NCI-H748 treated with DMSO at 0.1 percent for 48 hours (cell line): ENCODE results near the gene PLSCR3.
A peak's percentile ranks its signal among the peaks of the same experiment; 100 is the strongest.

Source experiments
- DNase-seq: peaks from one replicate; lab custom pipeline; 2025; lab: John Stamatoyannopoulos, UW

PLSCR3 gene

DNA sequence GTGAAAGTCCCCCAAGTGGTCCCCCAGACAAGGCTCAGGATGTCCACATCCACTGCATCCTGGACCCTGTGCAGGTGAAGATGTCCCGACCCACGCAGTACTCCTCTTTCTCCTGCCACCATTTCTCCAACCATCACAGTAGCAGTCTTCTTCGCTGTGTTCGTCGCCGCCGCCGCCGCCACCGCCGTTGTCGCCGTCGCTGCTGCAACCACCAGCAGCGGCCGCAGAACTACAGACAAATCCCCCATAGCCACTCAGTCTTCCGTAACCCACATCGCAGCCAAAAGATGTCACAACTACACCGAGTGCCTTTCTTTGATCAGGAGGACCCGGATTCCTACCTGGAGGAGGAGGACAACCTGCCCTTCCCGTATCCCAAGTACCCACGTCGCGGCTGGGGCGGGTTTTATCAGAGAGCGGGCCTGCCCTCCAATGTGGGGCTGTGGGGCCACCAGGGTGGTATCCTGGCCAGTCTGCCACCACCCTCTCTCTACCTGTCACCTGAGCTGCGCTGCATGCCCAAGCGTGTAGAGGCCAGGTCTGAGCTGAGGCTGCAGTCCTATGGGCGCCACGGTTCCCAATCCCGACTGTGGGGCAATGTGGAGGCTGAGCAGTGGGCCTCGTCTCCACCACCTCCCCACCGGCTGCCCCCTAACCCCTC lies 32.0 kb upstream of the PLSCR3 start:
- no peak for DNase-seq

DNA sequence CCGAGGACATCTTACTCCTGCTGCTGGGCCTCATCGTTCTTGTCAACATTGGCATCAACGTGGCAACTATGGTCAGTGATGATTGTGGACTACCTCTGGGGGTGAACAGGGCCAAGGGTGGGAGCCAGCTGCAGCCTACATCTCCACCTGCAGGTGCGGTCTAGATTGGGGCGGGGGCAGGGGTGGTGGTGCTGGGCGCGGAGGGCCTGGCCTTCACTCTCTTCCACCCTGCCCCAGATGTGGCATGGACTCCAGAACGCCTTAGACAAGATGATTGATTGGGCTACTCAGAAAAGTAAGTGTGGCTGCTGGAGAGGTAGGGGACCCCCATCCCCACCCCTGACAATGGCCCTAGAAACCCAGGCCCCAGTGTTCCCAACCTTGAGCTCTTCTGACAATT lies 31.4 kb upstream of the PLSCR3 start:
- no peak for DNase-seq

DNA sequence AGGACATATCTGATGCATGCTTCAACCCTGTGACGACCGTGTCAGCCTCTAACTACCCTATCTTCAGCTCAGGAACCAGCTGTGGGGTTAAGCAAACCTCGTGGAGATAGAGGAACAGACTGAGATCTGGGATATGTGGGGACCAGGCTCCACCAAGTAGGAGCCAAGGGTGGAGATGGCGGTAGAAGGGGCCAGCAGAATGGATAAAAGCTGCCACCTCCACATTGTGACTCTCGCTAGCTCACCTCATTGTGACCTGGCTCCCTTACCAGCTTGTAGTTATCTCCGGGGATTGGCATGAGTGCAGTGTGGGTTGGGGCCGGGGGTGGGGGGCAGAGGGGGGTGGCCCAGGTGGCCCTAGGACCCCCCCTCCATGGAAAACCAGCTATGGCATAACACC lies 31.0 kb upstream of the PLSCR3 start, which contains the start of gene SPEM2:
Gene SPEM2 (plus strand): TSS at position 301 of the 400 bp plus-strand sequence. CDS start 73 bp downstream, at position 374.
- no peak for DNase-seq

DNA sequence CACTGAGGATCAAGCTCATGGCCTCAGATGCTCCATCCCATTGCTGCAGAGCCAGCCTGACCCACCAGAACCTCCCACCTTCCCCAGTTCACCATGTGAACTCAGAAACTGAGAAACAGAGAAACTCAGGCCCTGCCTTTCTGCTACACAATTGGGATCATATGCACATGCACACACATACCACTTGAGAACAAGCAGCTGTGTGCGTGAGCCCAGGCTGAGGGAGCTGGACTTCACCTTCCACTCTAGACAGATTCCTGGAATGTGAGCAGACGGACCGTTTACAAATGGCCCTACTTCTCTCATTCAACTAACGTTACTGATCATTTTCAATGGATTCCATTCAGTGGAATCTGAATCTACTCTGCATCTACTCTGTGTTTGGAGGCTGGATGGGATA lies 29.4 kb upstream of the PLSCR3 start:
- no peak for DNase-seq

DNA sequence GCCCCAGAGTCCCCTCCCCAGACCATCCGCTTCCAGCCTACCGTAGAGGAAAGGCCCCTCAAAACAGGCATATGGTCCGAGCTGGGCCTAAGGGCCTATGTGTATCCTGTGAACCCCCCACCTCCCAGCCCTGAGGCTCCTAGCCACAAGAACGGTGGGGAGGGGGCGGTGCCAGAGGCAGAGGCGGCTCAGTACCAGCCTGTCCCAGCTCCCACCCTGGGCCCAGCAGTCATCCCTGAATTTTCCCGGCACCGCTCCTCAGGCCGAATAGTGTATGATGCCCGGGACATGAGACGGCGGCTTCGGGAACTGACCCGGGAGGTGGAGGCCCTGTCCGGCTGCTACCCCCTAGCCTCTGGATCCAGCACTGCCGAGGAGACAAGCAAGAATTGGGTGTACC lies 26.9 kb upstream of the PLSCR3 start:
- DNase-seq: no peak

DNA sequence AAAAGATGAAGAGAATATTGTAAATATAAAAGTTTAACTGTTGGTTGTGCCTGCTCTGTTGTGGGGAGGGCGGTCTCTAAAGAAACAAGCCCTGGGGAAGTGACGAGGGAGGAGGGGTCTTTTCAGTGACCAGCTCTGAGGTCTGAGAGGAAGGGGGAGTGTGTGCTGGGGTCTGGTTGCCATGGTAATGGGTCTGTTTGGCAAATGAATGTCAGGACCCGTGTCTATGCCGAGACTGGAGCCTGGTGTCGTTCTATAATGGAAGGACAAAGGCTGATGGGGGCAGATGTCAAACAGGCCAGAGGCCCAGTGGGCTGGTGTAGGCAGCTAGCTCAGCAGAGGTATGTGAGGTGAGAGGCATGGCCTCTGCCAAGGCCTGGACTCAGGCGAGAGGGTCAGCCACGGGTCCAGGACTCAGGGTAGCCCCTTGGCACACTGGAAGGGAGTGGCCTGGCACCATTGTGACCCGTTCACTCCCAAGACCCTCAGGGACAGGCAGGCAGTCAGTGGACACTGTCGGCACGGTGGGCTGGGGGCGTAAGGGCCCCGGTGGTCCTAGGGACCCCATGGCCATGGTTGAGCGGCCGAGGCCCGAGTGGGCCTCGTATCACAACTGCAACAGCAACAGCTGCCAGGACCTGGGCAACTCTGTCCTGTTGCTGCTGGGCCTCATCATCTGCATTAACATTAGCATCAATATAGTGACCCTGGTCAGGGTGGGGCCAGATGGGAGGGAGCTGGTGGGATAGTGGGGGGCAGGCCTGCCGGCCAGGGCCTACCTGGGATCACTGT lies 25.7 kb upstream of the PLSCR3 start, which contains the start of gene SPEM1:
Gene SPEM1 (plus strand): TSS at position 506 of the 792 bp plus-strand sequence. CDS start 61 bp downstream, at position 567.
- no peak for DNase-seq

DNA sequence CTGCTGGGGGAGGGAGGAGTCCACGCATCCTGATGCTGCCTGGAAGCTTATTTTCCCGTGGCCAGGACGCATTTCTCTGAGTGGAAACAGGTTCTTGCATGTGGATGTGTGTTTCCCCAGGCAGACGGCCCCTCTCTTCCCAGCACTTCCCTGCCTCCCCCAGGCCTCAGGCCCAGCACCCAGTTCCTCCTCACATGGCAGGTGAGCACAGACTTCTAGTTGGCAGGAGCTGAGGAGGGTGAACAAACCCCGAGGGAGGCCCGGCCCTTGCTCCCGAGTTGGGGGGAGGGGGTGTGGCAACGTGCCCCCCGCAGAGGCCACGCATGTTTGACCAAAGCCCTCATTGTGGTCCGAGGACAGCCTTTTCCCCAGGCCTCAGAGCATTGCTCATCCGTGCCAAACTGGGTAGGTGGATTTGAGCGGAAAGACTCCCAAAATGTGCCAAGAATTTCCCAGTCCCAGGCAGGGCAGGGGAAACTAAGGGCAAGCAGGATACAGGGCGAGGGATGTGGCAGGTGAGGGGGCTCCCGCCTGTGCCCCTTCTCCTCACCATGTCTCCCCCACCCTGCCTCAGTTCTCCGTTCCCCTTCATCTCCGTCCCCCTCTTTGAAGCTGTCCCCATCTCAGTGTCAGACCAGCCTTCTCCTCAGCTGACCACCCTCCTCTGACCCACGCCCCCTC lies 24.3 kb upstream of the PLSCR3 start:
- DNase-seq: no peak

DNA sequence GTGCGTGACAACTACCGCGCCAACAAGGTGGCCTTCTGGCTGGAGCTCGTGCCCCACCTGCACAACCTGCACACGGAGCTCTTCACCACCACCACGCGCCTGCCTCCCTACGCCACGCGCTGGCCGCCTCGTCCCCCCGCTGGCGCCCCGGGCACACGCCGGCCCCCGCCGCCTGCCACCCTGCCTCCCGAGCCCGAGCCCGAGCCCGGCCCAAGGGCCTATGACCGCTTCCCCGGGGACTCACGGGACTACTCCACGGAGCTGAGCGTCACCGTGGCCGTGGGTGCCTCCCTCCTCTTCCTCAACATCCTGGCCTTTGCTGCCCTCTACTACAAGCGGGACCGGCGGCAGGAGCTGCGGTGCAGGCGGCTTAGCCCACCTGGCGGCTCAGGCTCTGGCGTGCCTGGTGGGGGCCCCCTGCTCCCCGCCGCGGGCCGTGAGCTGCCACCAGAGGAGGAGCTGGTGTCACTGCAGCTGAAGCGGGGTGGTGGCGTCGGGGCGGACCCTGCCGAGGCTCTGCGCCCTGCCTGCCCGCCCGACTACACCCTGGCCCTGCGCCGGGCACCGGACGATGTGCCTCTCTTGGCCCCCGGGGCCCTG lies 22.8 kb upstream of the PLSCR3 start:
- DNase-seq: no peak

DNA sequence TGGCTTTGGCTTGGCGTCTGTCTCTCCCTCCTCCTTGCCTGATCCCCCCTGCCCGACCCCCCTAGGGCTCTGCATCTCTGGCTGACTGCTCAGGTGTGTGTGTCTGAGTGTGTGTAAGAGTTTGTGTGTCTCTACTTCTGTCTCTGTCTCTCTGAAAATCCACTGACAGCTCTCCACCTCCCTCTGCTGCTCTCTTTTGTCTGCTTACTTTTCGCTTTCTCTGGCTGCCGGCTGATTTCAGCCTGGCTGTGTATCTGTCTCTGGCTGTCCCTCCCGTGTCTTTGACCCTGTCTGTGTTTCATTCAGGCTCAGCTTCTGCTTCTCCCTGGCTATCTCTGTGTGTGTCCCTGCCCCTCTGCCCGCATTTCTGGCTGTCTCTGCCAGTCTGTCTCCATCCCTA lies 22.0 kb upstream of the PLSCR3 start:
- no peak for DNase-seq

DNA sequence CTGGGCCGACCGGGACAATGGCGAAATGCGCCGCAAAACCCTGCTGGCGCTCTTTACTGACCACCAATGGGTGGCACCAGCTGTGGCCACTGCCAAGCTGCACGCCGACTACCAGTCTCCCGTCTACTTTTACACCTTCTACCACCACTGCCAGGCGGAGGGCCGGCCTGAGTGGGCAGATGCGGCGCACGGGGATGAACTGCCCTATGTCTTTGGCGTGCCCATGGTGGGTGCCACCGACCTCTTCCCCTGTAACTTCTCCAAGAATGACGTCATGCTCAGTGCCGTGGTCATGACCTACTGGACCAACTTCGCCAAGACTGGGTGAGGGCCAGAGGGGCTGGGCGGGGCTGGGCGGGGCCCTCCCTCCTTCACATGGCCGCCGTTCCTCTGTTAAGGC lies 21.5 kb upstream of the PLSCR3 start:
- DNase-seq: no peak

DNA sequence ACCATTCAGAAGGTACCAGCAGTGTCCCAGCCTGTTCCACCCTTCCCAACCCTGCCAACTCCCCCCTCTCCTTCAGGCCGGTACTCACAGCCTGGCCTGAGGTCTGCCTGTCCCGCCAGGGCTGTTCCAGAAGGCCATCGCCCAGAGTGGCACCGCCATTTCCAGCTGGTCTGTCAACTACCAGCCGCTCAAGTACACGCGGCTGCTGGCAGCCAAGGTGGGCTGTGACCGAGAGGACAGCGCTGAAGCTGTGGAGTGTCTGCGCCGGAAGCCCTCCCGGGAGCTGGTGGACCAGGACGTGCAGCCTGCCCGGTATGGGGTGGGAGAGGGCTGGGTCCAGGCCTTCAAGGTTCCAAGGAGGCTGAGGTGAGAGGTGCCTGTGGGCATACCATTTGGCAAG lies 20.5 kb upstream of the PLSCR3 start:
- no peak for DNase-seq

DNA sequence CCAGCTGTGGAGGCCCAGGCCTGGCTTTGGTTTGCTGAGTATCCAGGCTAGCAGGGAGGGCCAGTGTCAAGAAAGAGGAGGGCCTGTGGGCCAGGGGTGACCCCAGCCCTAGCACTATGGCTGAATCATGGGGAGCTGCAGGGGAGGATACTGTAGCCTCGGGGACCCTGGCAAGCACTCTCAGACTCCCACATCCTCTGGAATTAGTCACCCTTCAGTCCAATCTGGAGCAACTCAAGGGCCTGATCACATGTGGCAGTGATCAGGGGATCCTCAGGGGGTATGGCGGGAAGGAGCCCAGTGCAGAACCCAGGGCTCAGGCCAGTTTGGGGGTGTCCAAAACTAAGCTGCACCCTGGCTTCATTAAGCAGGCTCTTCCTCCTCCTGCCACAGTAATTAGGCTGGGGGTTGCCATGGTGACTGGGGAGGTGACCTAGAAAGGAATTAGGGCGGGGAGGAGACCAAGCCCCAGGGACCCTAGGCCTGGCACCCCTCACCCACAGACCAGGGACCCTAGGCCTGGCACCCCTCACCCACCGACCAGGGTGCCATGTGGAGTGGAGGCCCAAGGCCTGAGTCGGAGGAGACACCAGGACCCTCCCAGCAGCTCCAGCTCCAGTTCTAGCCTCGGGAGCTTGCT lies 19.1 kb upstream of the PLSCR3 start:
- no peak for DNase-seq

DNA sequence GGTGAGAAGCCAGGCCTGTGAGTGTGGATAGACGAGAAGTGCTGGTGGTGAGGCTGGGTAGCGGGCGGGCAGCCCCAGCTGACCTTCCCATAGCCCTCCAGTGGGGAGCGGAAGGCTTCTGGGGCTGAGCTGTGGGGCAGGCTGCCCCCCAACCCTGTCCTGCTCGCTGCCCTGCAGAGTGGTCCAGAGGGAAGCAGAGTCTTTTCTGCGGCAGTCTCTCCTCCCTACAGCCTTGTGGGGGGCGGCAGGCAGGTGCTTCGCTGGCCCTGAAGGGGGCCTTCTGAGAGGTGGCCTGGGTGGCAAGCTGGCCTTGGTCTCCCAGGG lies 17.1 kb upstream of the PLSCR3 start:
- DNase-seq: no peak

DNA sequence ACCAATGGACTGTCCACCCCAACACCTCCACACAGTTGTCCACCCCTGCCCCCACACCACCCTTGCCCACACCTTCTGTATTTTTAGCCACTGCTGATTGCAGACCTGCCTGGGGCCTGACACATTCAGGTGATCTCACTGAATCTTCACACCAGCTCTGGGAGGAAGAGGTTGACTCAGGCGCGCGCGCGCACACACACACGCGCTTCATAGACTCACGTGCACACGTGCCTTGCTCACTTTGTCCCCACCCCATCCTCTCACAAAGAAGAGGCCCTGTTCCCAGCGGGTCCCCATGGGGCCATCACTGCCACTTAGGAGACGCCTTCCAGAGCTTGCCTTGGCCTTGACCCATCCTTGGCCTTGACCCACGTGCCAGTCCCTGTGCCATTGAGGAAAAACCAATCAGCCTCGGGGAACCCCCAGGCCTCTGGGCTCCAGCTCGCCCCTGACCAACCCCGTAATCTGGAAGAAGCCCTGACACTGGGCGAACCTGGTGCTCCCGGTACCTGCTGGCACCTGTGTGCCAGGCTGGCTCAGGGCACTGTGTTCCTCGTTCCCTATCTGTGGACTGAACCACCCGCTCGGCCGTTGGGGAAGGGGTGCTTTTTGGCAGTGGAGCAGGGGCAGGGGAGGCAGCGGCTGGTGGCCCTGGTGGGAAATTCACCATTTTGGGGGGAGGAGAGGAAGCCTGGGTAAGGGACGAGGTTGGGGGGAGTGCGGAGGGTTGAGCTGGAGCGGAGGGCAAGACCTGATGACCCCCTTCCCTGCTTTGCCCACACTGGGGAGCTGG lies 16.5 kb upstream of the PLSCR3 start:
- no peak for DNase-seq

DNA sequence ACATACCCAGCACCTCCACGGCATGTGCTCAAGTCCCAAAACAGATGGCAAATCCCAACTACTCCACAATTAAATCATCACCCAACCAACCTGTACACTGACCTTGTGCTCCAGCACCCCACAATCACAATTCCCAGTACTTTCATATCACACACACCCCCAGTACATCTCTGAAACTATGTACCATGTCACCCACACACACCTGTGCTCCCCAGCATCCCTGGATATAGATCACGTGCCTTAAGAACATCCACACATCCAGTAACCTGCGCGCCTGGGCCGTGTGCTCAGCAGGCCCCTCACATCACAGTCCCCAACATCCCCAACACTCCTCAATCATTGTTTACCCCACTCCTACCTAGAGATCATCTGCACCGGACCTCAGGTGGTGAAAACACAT lies 15.4 kb upstream of the PLSCR3 start:
- no peak for DNase-seq

DNA sequence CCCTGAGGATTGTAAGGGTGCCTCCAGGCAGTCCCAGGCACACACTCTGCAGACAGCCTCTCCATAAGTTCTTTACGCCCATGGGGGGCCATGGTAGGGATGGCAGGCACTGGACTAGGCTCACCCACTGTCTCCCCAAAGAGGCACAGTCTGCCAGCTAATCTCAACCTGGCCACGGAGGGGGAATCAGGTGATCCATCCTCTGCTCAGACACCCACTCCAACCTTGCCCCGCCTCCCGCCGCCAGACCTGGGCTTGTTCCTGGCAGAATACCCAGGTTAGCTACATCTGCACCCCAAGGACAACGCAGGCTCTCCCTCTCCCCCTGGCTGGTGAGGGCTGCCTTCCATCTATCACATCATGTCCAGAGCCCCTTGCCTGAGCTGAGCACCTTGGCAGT lies 14.5 kb upstream of the PLSCR3 start:
- DNase-seq: no peak

DNA sequence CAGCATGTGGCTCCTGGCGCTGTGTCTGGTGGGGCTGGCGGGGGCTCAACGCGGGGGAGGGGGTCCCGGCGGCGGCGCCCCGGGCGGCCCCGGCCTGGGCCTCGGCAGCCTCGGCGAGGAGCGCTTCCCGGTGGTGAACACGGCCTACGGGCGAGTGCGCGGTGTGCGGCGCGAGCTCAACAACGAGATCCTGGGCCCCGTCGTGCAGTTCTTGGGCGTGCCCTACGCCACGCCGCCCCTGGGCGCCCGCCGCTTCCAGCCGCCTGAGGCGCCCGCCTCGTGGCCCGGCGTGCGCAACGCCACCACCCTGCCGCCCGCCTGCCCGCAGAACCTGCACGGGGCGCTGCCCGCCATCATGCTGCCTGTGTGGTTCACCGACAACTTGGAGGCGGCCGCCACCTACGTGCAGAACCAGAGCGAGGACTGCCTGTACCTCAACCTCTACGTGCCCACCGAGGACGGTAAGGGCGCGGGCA lies 14.0 kb upstream of the PLSCR3 start:
- no peak for DNase-seq

DNA sequence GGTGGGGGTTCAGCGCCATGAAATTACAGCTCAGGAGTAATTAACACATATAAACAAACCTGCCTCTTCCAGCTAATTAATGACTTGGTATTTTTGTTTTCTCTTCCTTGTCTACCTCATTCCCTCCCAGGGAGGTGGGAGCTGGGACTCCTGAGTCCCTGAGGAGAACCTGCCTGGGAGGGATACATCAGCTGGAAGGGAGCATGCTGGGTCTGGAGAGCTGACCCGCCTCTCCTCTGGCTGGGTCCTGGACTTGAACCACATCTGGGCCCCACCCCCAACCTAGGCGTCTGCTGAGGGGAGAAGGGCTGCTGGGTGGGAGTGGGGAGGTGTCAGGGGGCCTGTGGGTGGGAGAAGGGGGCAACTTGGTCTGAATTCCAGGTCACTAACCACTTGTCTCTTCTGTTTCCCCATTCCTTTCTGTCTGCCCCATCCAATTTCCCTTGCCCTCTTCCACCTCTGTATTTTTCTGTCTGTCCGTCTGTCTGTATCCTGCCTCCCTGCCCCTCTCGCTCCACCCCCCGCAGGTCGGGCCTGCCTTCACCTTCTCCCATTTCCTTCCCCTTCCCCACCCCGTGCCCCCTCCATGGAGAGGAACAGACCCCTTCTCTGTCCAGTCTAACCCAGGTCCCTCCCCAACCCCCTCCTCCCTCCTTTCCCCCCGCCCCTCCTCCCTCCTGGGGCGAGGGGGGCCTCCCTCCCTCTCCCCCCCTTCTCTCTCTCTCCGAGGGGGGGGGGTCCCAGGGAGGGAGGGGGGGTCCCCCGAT lies 13.3 kb upstream of the PLSCR3 start, which contains the start of gene NLGN2:
Gene NLGN2 (plus strand): TSS at position 361 of the 767 bp plus-strand sequence. CDS start 411 bp downstream, outside the sequence.
- no peak for DNase-seq

DNA sequence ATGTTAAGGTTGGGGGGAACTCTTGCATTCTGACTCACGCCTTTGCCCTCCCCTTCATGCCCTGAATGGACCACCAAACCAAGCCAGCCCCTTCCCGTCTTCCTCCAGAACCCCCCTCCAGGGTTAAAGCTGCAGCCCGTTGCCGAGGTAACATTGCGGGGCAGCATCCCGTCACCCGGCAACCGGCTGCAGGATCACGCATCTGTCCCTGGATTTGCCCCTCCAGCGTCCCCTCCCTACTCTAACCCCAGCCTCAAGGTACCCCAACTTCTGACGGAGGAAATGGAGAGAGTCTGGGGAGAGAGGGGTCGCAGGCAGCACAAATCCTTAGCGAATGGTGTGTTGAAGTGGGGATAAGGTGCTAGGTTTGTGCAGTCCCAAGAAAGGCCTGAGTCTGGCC lies 12.8 kb upstream of the PLSCR3 start:
- DNase-seq: no peak

DNA sequence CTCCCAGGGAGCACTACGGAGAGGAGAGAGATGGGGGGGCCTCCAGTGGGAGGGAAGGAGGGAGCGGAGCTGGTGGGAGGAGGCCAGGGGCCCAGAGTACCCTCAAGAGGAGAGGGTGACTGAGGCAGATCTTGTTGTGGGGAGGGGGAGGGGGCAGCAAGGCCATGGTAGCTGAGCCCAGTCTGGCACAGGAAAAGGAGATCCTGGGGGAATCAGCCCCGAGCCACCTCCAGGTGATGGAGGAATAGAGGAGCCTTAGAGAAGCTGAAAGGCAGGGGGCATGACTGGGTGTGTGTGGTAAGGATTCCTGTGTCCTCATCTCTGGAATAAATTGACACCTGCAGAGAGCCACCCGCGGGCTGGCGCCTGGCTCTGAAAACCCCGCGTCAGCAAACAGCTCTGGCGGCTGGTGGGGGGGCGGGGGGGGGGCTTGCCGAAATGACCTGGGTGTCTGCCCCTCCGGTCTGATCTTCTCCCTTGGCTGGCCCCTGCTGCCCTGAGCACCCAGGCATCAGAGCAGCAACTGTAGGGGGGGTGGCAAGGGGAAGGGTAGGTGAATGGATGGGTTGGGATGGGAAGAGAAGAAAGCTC lies 12.0 kb upstream of the PLSCR3 start:
- peak; percentile 14 for DNase-seq
